ENCODE results near the gene GREB1L.
"Not testable (repeated sequence)": the region's sequence is repeated elsewhere in the genome, so short reads cannot be mapped to it uniquely, and the experiment has no call there.

GREB1L gene

GRCh38 chr18:21242141-21242779 lies at the start of gene GREB1L:
Gene GREB1L (plus strand): TSS chr18:21242232. CDS start chr18:21383519, 141,287 bp downstream.
- no peak for DNase-seq

DNA sequence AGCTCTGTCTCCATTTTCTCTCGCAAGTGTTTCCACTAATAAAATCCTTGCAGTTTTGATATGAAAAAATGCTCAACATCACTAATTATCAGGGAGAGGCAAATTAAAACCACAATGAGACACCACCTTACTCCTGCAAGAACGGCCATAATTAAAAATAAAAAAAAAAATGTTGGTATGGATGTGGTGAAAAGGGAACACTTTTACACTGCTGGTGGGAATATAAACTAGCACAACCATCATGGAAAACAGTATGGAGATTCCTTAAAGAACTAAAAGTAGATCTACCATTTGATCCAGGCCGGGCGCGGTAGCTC lies 49.8 kb upstream of the GREB1L start:
- no peak for DNase-seq

DNA sequence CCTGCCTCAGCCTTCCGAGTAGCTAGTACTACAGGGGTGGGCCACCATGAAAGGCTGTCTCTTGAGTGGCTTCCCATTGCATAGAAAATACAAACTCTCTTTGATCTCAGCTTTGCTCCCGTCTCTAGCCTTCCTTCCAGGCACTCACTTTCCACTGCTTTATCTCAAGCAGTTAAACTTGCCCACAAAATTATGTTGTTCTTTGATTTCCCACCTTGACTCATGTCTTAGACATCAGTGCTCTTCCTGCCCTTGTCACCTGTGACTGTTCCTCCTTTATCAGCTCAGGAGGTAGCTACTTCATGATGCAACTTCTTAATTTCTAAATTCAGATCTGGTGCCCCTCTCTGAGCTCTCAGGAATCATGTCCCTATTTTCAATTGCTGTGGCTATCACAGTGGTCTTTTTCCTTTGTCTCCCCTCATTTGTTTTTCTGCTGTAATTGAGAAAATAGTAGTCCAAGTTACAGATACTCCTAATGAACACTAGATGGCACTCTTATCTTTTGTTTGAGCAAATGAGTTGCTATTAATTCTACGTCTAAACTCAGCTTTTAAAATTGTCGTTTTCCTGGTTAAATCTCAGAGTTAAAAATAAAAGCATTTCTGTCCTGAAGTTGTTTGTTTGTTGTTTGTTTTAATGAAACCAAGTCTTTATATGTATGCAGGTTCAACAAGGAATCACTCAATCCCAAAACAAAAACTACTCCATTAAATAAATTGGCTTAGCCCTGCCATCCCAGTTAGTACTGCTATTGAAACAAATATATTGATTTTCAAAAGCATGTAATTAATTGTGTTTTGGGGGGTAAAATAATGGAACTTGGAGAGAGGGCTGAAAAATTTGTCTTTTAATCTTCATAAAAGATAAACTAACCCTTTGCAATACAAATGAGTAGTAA lies 46.9 kb upstream of the GREB1L start:
- peak in 1 of 2 experiments; percentile 1 for DNase-seq

GRCh38 chr18:21196426-21196825 lies 45.6 kb upstream of the GREB1L start:
- no peak for DNase-seq

- DNase-seq = no peak
These were observed 38.9 kb upstream of the GREB1L start for GRCh38 chr18:21203126-21203525.

DNA sequence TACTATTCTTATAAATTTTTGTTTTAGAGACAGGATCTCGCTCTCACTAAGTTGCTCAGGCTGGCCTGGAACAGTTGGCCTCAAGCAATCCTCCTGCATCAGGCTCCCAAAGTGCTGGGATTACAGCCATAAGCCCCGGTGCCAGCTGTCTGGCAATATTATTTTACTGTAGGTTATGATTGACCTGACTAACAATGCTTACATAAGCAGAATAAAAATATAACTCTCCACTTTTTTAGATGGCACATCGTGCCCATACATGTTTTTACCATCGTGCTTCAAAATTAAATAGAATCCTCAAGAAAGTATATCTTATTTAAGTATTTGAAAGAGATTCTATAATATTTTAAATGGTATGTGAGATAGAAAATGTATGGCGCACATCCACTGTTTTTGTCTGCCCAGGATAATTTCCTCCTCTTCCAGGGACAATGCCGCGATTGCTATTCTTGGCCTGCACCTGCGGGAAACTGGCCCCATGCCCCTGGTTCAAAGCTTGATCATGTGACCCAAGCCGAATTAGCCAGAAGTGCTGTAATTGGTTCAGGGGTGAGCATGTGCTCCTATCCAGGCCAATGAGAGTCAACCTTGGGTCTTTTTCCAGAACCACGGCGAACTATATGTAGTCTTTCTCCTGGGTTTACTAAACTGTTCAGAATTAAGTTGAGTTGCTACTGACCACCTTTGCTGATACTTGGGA lies 38.3 kb upstream of the GREB1L start:
- DNase-seq = no peak

GRCh38 chr18:21205695-21206094 lies 36.3 kb upstream of the GREB1L start:
- no peak for DNase-seq

DNA sequence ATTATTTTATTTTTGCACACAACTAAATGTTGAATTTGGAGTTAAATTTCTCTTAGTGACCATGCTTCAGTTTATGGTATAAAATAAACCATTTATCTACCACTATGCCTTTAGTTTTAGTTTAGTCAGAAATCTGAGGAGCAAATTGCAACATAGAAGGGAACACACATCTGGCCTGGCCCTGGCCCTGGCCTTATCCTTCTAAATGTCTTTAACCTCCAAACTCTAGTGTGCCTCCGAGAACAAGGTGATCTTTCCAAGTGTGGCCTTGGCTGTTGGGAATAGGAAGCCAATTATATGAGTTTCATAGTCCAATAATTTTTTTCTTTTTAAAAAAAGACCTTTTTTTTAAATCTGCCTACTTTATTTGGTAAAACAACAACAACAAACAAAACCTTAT lies 31.8 kb upstream of the GREB1L start:
- DNase-seq = no peak

DNA sequence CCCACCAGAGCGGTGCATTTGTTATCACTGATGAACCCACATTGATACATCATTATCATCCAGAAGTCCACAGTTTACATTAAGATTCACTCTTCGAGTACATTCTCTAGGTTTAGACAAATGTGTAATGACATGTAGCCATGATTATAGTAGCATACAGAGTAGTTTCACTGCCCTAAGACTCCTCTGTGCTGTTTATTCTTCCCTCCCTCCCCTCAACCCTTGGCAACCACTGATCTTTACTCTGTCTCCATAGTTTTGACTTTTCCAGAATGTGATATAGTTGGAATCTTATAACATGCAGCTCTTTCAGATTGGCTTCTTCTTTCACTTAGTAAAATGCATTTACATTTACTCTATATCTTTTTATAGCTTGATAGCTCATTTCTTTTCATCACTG lies 31.2 kb upstream of the GREB1L start:
- no peak for DNase-seq

- DNase-seq = not testable (repeated sequence)
These were observed 27.6 kb upstream of the GREB1L start for GRCh38 chr18:21214409-21214808.

DNA sequence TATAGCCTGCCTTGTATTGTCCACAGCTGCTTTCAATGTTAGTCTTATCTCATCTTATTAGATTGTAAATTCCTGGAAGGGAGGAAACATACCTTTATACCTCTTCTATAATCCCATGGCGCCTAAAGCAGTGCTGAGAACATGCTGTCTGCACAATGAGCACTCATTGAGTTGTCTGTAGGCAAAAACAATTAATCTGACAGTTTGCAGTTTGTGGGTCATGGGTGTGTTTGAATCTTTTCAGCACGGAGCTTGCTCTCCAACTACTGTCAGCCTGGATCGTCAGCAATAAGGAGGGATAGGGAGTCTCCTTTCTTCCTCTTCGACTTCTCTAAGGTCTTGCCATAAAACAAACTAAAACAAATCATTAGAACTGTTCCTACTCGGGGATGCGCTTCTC lies 26.5 kb upstream of the GREB1L start:
- no peak for DNase-seq

GRCh38 chr18:21218862-21219261 lies 23.2 kb upstream of the GREB1L start:
- no peak for DNase-seq

GRCh38 chr18:21230436-21230835 lies 11.6 kb upstream of the GREB1L start:
- DNase-seq = no peak

DNA sequence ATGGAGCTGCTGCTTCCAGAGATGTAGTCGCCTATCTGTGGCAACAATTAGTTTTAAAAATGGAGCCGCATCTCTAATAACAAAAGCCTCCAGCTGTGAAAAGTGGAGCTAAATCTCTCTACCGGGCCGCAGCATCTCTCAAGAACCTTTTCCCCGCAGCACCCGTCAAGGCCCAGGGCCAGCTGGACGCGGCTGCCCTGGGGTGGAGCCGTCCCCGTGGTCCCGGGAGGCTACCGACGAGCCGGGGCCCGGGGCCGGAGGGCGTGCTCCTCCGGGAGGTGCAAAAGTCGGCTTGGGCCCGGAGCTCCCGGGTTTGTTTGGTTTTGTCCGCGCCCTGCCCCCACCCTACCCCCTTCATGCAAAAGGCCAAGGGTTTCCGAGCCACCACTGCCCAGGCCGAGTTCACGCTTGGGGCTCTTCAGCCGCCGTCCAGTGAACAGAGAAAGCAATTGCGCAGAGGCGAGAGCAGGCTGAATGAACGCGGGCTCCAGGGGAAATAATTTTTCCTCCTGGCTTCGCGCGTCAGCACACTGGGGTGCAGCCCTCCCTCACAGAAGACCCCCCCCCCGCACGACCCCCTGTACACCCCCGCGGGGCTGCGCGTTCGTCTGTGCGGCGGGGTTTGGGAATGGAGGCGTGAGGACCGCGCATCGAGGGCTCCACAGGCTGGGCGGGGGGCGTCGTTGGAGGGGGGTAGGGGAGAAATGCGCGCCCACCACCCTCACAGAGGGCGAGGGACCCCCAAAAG lies 557 bp upstream of the GREB1L start:
- DNase-seq = no peak

GRCh38 chr18:21242780-21243401 lies 859 bp downstream of the GREB1L start:
- DNase-seq = no peak

GRCh38 chr18:21254576-21254975 lies 12.5 kb downstream of the GREB1L start:
- DNase-seq = no peak

GRCh38 chr18:21255211-21255610 lies 13.2 kb downstream of the GREB1L start:
- no peak for DNase-seq

DNA sequence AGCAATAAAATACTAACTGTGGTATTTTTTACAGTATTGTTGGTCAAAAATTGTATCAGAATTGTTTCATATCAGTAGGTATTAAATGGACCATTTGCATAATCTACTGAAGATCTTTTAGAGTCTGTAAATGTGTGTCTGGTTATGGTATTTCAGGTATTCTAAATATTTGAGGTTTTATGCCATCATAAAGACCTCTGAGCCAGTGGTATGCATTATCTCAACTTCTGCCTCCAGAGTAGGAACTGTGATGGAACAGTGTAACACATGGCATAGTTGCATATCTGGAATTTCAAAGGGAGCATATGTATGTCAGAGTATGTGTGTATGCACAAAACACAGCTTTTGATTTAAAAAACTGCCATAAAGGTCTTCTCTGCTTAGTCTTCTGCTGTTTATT lies 15.4 kb downstream of the GREB1L start:
- no peak for DNase-seq

GRCh38 chr18:21260621-21261020 lies 18.6 kb downstream of the GREB1L start:
- no peak for DNase-seq

- DNase-seq = no peak
These were observed 19.3 kb downstream of the GREB1L start for GRCh38 chr18:21261352-21261751.

DNA sequence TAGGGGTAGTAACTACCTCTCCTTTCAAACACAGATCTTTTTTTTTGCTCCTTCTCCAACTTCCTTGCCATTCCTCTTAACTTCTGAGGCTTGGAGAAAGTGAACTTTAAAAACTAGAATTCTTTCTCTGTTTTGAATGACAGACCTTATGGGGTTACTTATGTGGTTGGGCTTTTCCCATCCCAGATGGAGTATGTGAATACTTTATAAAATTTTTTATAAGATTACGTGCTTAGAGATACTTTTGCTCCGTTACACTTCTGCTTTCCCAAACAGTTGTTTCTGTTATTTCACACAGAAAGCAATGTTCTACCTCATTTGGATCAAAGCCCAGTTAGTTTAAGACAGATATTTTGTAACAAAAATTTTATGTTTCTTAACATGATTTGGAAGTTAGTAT lies 20.2 kb downstream of the GREB1L start:
- DNase-seq = no peak

DNA sequence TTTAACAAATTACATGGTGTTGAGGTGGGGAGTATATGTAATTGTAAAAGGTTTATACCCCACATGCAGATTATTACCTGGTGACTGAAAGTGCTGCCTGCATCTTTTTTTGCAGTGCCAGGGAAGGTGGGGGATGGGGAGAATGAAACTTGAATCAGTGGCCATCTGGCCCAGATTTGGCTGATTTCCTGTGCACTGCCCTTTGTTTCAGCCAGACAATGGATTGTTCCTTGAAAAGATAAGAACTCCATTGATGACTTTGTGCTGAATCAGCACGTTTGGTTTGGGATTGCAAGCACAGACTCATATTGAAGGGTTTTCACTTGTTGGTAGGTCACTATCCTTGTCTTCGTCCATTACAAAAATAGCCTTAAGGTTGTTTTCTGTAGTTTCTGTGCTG lies 20.9 kb downstream of the GREB1L start:
- no peak for DNase-seq

DNA sequence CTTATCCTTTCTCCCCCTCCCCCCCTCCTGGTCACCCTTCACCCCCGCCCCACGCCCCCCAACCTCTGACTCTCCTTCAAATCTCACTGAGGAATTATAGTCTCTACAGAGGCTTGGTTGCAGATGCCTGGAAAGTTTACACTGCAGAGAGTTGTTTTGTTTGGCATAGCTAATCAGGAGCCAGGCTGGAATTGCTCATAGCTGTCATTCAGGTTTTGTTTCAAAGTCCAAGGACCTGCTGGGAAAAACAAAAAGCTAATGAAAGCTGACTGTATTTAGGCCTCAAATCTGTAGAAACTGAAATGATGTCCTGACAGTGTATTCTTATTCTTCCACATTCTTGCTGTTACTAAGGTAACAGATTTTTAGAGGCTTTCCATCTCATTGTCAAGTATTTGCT lies 22.6 kb downstream of the GREB1L start:
- no peak for DNase-seq

All from NCI-H187 (cell line).